Heart left ventricle (tissue), 16 donors: ENCODE data around the gene SLC6A3. TPM values are rescaled to one million over a fixed set of nuclear protein-coding genes. Genes with fewer than 3 reads are reported as not detected.

ENCODE experiments used
- ATAC-seq, 4 donors: fragments of 200-7000 bp; cut with Tn5 transposase; one replicate each; pipeline ENCODE4 v1.9.1; 2020 to 2022; ENCODE audit warnings: moderate library complexity in 4 of 4, mild to moderate bottlenecking in 3 of 4, moderate number of reproducible peaks in 1 of 4
- DNase-seq, 5 donors: peaks; one replicate each; pipeline ENCODE4 v3.0.0-alpha.2; 2020
- H3K27ac ChIP-seq, 12 donors: fragments of 200-600 bp; sonication (generic) in 4 of 12; one replicate each; pipeline versions ENCODE4 v1.5.0 to v1.8.0; 2016 to 2022; ENCODE audit warnings: mild to moderate bottlenecking in 2 of 12
- H3K27me3 ChIP-seq, 9 donors: fragments of 200-600 bp; sonication (generic) in 2 of 9; one replicate each; pipeline versions ENCODE4 v1.5.1 to v1.8.0; 2016 to 2022; ENCODE audit warnings: mild to moderate bottlenecking in 3 of 9
- H3K36me3 ChIP-seq, 9 donors: fragments of 200-600 bp; sonication (generic) in 2 of 9; one replicate each; pipeline versions ENCODE4 v1.5.0 to v1.8.0; 2018 to 2022; ENCODE audit warnings: mild to moderate bottlenecking in 2 of 9
- H3K4me1 ChIP-seq, 12 donors: fragments of 200-600 bp; sonication (generic) in 4 of 12; one replicate each; pipeline versions ENCODE4 v1.5.0 to v1.8.0; 2016 to 2022; ENCODE audit warnings: mild to moderate bottlenecking in 3 of 12
- H3K4me3 ChIP-seq, 12 donors: fragments of 200-600 bp; sonication (generic) in 4 of 12; one replicate each; pipeline versions ENCODE4 v1.5.0 to v1.8.0; 2017 to 2022; ENCODE audit warnings: mild to moderate bottlenecking in 9 of 12, moderate library complexity in 4 of 12
- H3K9me3 ChIP-seq, 12 donors: fragments of 200-600 bp; sonication (generic) in 4 of 12; one replicate each; pipeline versions ENCODE4 v1.5.0 to v1.8.0; 2016 to 2022; ENCODE audit warnings: mild to moderate bottlenecking in 1 of 12
- POLR2A ChIP-seq, 2 donors: fragments of 450-650 bp; IDR thresholded peaks; one replicate each; pipeline ENCODE4 v1.6.1; 2017; ENCODE audit warnings: antibody characterized with exemption in 2 of 2, mild to moderate bottlenecking in 2 of 2, moderate library complexity in 2 of 2
- WGBS, 4 donors: extraction: QIAGEN DNeasy Blood & Tissue Kit in 2 of 4; methylation state at CpG; one replicate each; pipeline versions ENCODE4 v1.1.5 to v1.1.7; 2013 to 2018; 5-methylcytosine and 5-hydroxymethylcytosine counted together
- intact Hi-C, 10 donors: fragments of 100-400 bp; cut with DNase I; formaldehyde crosslinking; loops; one replicate each; pipeline versions ENCODE4 v1.11.1 to v1.14.2; 2022
- polyA plus RNA-seq, 2 donors: library from polyadenylated mRNA; stranded (reverse); fragments of 200-250 nt; gene quantifications; one replicate each; pipeline ENCODE4 v1.2.3, GENCODE V29; 2013
- total RNA-seq, 9 donors: library from RNA; depleted of rRNA in 2 of 9; stranded (reverse); fragments of >200 nt in 2 of 9; fragmentation: NEBNext Ultra II Directional in 3 of 9; extraction: Animal tissue kit (Norgen Biotek cat#: 25700) in 3 of 9; gene quantifications; one replicate each; pipeline versions ENCODE4 v1.1.0 to v1.2.4, GENCODE V29; 2016 to 2023
- TF ChIP-seq, protein P1 (sequence below), 12 donors: fragments of 200-600 bp; sonication (generic) in 4 of 12; IDR thresholded peaks; one replicate each; pipeline versions ENCODE4 v1.5.0 to v1.8.0; 2018 to 2022; ENCODE audit warnings: antibody characterized with exemption in 12 of 12, mild to moderate bottlenecking in 5 of 12
- donor health status: ischemic (EF 13 %, LVEDD 7.1; RV severe dilation, severe dysfunction).
- donor health status: healthy with polysubstance abuse.
- donor health status: DM: no; HTN: yes; CAD: no.
- donor health status: DM: no; HTN: no; CAD: no.
- donor health status: ischemic (EF 25% LVEDD 6.9; RV normal size, moderate dysfunction).
- donor health status: ischemic (EF 25% LVEDD 5.7; RV mildly dilated, moderate dysfunction).
- donor health status: healthy.
- donor health status: DM: yes; HTN: yes; CAD: no.
- donor health status: ischemic (EF 35%, LVEDD 5.7; RV mildly dilated, moderate dysfunction).
- donor health status: nonischemic (EF 11% LVEDD 7.7; RV severe dilation, severe dysfunction).
- donor health status: DM: yes; HTN: yes; CAD: no.
- donor health status: PGD.
- donor health status: ischemic (EF 29% LVEDD 5.4; RV normal size, mild dysfunction).
- donor health status: nonischemic (EF 23%, LVEDD 6.1; RV moderate dilation, normal function).

SLC6A3 gene
- total and polyA plus RNA-seq, 11 donors, result 0.06 to 0.29 (median 0.11) TPM; not detected in 7

DNA sequence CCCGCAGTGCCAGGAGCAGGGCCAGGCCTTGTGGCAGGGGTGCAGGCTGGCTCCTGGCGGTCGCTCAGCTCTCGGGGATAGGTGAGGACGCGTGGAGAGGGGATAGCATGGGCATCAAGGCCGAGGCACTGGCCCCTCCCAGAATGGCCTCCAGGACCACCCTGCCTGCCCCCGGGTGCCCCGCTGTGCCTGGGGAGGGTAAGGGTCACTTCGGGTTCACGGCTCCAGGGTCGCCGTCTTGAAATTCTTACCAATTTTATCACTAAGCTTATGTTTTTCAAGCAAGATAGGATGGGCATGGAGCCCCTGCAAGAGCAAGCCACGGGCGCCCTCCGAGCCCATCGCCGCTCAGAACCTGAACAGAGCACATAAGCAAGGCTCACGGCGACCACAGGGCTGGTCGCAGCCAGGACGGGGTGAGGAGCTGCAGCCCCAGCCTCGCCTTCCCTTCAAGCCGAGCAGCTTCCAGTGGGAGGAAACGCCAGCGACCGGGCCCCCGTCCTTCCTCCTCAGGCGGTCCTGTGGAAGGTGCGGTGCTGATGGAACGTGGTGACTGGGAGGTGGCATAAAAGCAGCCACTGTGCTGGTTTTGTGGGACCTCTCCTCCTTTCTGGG is 86.1 kb downstream of the SLC6A3 start:
- DNase-seq, result no peak
- Histone ChIP-seq H3K36me3 (no peaks in the 10 kb centered on the region), H3K27me3 (peaks cover 0 to 74% (median 21%) of the 10 kb centered on the region in 9 donors), H3K4me1 (no peaks in the 10 kb centered on the region), H3K27ac (no peak overlapping the region), H3K9me3 (no peaks in the 10 kb centered on the region), H3K4me3 (no peak overlapping the region)
- intact Hi-C loops, result no loop called here
- ATAC-seq, result no peak
- whole genome bisulfite sequencing, 4 donors, result 68 to 80% (median 73%) methylated on average over 29 to 31 of the region's 31 CpGs
- TF ChIP-seq, protein P1, sequence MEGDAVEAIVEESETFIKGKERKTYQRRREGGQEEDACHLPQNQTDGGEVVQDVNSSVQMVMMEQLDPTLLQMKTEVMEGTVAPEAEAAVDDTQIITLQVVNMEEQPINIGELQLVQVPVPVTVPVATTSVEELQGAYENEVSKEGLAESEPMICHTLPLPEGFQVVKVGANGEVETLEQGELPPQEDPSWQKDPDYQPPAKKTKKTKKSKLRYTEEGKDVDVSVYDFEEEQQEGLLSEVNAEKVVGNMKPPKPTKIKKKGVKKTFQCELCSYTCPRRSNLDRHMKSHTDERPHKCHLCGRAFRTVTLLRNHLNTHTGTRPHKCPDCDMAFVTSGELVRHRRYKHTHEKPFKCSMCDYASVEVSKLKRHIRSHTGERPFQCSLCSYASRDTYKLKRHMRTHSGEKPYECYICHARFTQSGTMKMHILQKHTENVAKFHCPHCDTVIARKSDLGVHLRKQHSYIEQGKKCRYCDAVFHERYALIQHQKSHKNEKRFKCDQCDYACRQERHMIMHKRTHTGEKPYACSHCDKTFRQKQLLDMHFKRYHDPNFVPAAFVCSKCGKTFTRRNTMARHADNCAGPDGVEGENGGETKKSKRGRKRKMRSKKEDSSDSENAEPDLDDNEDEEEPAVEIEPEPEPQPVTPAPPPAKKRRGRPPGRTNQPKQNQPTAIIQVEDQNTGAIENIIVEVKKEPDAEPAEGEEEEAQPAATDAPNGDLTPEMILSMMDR (IDR thresholded peaks at IDR 0.05), result no peak
- TF ChIP-seq POLR2A (IDR thresholded peaks at IDR 0.05), result no peak

DNA sequence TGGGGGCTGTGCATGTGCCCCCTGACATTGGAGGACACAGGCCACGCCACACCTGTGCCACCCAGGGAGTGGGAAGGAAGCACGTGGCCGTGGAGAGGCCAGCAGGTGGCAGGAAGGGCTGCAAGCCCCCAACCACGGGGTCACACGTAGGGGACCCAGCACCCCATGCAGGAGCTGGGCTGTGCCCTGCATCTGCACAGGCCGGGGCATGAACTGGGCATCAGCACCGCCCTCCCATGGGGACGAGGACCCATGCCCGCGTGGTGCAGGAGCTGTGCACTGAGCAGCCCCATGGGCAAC is 86.6 kb downstream of the SLC6A3 start:
- Histone ChIP-seq H3K27ac (no peak overlapping the region), H3K36me3 (no peaks in the 10 kb centered on the region), H3K4me1 (no peaks in the 10 kb centered on the region), H3K27me3 (peaks cover 0 to 70% (median 21%) of the 10 kb centered on the region in 9 donors), H3K4me3 (no peak overlapping the region), H3K9me3 (no peaks in the 10 kb centered on the region)
- no peak for TF ChIP-seq POLR2A (IDR thresholded peaks at IDR 0.05)
- TF ChIP-seq, protein P1 (IDR thresholded peaks at IDR 0.05), result no peak
- DNase-seq, result no peak
- 58 to 90% (median 78%) methylated on average over 2 to 10 of the region's 10 CpGs for WGBS, 4 donors
- intact Hi-C loops, result no loop called here
- peak in 1 of 4 donors; percentile 21 for ATAC-seq

DNA sequence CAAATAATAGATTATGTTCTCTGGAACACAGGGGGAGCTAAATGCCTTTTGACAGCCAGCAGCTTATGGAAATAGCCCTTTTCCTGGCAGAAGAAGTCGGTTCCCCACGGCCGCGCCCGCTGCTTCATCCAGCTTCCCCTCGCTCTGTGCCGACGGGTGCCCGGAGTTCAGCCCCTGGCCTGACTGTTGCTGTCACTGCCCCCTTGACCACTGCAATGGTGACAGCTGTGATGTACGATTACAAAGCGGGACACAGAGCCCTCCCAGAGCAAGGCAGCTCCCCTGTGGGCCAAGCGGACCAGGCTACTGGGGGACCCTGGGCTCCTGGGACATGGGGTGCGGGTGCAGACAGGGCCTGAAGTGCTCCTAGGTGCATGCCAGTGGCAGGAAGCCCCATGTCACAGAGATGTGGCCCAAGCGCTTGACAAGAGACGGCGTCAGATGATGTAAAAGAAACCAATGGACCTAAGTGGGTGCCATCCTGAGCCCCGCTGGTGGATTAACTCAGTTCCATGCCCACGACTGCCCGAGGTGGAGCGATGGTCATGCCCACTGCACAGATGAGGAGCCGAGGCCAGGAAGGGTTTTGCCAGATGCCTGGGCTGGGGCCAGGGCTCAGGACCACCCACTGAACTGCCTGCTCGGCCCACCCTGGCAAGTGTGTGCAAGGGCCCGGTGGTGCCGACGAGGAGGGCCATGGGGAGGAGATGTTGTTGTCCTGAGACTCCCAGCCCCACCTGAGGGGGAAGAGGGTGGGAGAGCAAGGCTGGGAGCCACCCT is 87.1 kb downstream of the SLC6A3 start:
- DNase-seq (no peak), ATAC-seq (no peak)
- H3K9me3 ChIP-seq, result no peaks in the 10 kb centered on the region
- no peak overlapping the region for H3K4me3 ChIP-seq
- WGBS, 4 donors, result 82 to 87% (median 85%) methylated on average over 17 to 25 of the region's 25 CpGs
- peaks cover 0 to 64% (median 21%) of the 10 kb centered on the region in 9 donors for H3K27me3 ChIP-seq
- no peaks in the 10 kb centered on the region for H3K36me3 ChIP-seq
- intact Hi-C loops, result no loop called here
- H3K27ac ChIP-seq, result no peak overlapping the region
- TF ChIP-seq, protein P1 (IDR thresholded peaks at IDR 0.05), result no peak
- no peak for TF ChIP-seq POLR2A (IDR thresholded peaks at IDR 0.05)
- H3K4me1 ChIP-seq, result no peaks in the 10 kb centered on the region

DNA sequence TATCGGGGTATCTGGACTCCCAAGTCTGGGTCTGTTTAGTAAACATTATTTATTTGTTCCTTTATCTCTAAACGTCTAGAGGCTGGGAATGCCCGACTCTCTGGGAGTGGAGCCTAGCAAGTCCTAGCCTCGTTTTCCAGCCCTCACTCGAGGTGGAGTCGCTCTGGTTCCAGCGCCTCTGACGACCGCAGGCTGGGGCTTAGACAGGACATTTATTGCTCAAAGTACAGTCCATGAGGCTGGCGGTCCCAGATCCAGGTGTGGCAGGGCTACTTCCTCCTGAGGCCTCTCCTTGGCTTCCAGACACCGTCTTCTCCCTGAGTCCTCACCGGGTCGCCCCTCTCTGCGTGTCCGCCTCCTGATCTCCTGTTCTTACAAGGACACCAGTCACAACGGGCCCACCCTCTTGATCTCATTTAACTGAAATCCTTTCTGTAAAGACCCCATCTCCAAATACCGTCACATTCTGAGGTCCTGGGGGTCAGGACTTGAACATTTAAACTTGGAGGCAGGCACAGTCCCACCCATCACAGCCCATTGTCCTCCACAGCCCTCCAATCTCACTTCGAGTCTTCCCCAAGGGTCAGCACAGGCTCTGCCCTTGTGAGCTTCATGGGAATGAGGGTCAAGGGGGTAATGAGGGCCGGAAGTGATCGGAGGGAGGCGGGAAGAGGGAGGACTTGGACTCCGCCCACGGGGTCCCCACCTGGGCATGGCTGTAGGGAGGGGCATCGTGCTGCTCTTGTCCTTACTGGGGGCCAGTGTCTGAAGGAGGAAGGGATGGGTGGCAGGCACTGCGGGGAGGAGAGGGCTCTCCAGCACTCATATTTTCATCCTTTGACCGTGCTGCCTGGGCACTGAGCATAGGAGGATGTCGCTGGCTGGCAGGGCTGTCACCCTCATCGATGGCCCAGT is 88.1 kb downstream of the SLC6A3 start:
- no peak for DNase-seq
- TF ChIP-seq POLR2A (IDR thresholded peaks at IDR 0.05), result no peak
- TF ChIP-seq, protein P1 (IDR thresholded peaks at IDR 0.05), result no peak
- Histone ChIP-seq H3K9me3 (no peaks in the 10 kb centered on the region), H3K4me1 (no peaks in the 10 kb centered on the region), H3K27ac (no peak overlapping the region), H3K4me3 (no peak overlapping the region), H3K36me3 (no peaks in the 10 kb centered on the region), H3K27me3 (peaks cover 0 to 57% (median 21%) of the 10 kb centered on the region in 9 donors)
- intact Hi-C loops, result no loop called here
- WGBS, 4 donors, result 72 to 78% (median 74%) methylated on average over 26 to 28 of the region's 28 CpGs
- ATAC-seq, result no peak
